GM12878 (cell line): ENCODE results near the gene PRKCD.

ENCODE experiments used
- FOS ChIP-seq: IDR thresholded peaks from 3 replicates; pipeline ENCODE4 v1.6.1; 2011; ENCODE audit warnings: borderline replicate concordance; ENCODE audit not compliant: insufficient read length; ENCODE audit errors: extremely low read depth
- POLR2AphosphoS5 ChIP-seq: IDR thresholded peaks from 2 replicates; pipeline ENCODE4 v1.6.1; 2011; ENCODE audit warnings: mild to moderate bottlenecking, low read length, inconsistent platforms
- RAD51 ChIP-seq: fragments of 450-650 bp; IDR thresholded peaks from 2 replicates; pipeline ENCODE4 v1.6.1; 2016; ENCODE audit warnings: moderate library complexity, mild to moderate bottlenecking, inconsistent platforms
- SP1 ChIP-seq: IDR thresholded peaks from one replicate; pipeline ENCODE4 v1.6.1; 2011; ENCODE audit warnings: low read depth, low read length
- TAF1 ChIP-seq: IDR thresholded peaks from 2 replicates; pipeline ENCODE4 v1.6.1; 2011; ENCODE audit warnings: mild to moderate bottlenecking, low read depth, low read length, borderline replicate concordance
- TCF7 ChIP-seq: IDR thresholded peaks from 2 replicates; pipeline ENCODE4 v1.6.1; 2014; ENCODE audit warnings: antibody characterized with exemption, borderline replicate concordance
- TF ChIP-seq, protein P1 (sequence below), 3 experiments: IDR thresholded peaks in 2 of 3; conservative IDR thresholded peaks in 1 of 3; 2 replicates each; pipeline ENCODE4 v1.5.1; 2011; ENCODE audit warnings: low read depth in 3 of 3, low read length in 3 of 3, mild to moderate bottlenecking in 3 of 3, control low read depth in 2 of 3, moderate library complexity in 2 of 3, inconsistent platforms in 1 of 3, mixed read lengths in 1 of 3; ENCODE audit not compliant: control insufficient read depth in 2 of 3, insufficient read depth in 1 of 3; ENCODE audit errors: extremely low read depth in 1 of 3
- TF ChIP-seq, protein P2 (sequence below): fragments of 450-650 bp; conservative IDR thresholded peaks from 2 replicates; pipeline ENCODE4 v1.6.1; 2017; ENCODE audit warnings: mild to moderate bottlenecking, moderate library complexity
- TF ChIP-seq, protein P3 (sequence below): fragments of 450-650 bp; IDR thresholded peaks from 2 replicates; pipeline ENCODE4 v1.6.1; 2017; ENCODE audit warnings: mild to moderate bottlenecking, moderate library complexity

DNA sequence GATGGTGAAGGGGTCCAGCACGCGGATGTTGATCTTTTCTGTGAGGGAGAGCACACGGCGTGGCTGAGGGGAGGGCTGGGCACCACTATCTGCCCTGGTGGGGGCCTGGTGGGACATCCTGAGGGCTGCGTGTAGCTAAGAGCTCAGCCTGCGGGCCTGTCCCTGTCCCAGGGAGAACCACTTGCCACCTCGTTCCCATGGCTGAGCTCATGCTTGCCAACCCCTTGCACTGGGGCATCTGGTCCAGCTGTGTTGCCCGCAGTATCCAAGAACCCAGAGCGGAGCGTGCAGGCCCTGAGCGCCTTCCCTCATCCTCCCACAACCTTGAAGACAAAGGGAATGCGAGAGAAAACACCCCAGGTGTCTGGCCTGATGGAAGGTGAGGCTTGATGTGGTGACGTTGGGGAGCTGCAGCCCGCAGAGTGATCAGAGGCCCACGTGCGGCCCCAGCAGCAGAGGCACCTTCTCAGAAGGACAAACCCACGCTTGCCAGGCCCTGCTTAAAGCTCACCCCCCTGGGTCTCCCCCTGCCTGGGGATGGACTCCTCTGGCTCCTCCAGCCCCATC, 65.9 kb downstream of the PRKCD start:
- TF ChIP-seq TCF7 (no peak), SP1 (no peak), TAF1 (no peak), POLR2AphosphoS5 (no peak), RAD51 (no peak), FOS (no peak)
- TF ChIP-seq, protein P1, sequence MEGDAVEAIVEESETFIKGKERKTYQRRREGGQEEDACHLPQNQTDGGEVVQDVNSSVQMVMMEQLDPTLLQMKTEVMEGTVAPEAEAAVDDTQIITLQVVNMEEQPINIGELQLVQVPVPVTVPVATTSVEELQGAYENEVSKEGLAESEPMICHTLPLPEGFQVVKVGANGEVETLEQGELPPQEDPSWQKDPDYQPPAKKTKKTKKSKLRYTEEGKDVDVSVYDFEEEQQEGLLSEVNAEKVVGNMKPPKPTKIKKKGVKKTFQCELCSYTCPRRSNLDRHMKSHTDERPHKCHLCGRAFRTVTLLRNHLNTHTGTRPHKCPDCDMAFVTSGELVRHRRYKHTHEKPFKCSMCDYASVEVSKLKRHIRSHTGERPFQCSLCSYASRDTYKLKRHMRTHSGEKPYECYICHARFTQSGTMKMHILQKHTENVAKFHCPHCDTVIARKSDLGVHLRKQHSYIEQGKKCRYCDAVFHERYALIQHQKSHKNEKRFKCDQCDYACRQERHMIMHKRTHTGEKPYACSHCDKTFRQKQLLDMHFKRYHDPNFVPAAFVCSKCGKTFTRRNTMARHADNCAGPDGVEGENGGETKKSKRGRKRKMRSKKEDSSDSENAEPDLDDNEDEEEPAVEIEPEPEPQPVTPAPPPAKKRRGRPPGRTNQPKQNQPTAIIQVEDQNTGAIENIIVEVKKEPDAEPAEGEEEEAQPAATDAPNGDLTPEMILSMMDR (IDR thresholded peaks at IDR 0.05 in 2 of 3, conservative IDR thresholded peaks at IDR 0.05 in 1 of 3; ENCODE audit: control insufficient read depth in 2 of 3, extremely low read depth in 1 of 3, insufficient read depth in 1 of 3, low read depth in 3 of 3, low read length in 3 of 3) = no peak
- TF ChIP-seq, protein P2, sequence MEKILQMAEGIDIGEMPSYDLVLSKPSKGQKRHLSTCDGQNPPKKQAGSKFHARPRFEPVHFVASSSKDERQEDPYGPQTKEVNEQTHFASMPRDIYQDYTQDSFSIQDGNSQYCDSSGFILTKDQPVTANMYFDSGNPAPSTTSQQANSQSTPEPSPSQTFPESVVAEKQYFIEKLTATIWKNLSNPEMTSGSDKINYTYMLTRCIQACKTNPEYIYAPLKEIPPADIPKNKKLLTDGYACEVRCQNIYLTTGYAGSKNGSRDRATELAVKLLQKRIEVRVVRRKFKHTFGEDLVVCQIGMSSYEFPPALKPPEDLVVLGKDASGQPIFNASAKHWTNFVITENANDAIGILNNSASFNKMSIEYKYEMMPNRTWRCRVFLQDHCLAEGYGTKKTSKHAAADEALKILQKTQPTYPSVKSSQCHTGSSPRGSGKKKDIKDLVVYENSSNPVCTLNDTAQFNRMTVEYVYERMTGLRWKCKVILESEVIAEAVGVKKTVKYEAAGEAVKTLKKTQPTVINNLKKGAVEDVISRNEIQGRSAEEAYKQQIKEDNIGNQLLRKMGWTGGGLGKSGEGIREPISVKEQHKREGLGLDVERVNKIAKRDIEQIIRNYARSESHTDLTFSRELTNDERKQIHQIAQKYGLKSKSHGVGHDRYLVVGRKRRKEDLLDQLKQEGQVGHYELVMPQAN = no peak
- TF ChIP-seq, protein P3, sequence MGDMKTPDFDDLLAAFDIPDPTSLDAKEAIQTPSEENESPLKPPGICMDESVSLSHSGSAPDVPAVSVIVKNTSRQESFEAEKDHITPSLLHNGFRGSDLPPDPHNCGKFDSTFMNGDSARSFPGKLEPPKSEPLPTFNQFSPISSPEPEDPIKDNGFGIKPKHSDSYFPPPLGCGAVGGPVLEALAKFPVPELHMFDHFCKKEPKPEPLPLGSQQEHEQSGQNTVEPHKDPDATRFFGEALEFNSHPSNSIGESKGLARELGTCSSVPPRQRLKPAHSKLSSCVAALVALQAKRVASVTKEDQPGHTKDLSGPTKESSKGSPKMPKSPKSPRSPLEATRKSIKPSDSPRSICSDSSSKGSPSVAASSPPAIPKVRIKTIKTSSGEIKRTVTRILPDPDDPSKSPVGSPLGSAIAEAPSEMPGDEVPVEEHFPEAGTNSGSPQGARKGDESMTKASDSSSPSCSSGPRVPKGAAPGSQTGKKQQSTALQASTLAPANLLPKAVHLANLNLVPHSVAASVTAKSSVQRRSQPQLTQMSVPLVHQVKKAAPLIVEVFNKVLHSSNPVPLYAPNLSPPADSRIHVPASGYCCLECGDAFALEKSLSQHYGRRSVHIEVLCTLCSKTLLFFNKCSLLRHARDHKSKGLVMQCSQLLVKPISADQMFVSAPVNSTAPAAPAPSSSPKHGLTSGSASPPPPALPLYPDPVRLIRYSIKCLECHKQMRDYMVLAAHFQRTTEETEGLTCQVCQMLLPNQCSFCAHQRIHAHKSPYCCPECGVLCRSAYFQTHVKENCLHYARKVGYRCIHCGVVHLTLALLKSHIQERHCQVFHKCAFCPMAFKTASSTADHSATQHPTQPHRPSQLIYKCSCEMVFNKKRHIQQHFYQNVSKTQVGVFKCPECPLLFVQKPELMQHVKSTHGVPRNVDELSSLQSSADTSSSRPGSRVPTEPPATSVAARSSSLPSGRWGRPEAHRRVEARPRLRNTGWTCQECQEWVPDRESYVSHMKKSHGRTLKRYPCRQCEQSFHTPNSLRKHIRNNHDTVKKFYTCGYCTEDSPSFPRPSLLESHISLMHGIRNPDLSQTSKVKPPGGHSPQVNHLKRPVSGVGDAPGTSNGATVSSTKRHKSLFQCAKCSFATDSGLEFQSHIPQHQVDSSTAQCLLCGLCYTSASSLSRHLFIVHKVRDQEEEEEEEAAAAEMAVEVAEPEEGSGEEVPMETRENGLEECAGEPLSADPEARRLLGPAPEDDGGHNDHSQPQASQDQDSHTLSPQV = no peak
